Mucosa of rectum (tissue), 2 donors: ENCODE data around the gene GJB1.
A peak's percentile ranks its signal among the peaks of the same experiment; 100 is the strongest.

Experiments
- H3K27ac ChIP-seq, 2 donors: one replicate each; pipeline ENCODE4 v1.7.0; 2013; ENCODE audit warnings: inconsistent platforms in 2 of 2, low read depth in 2 of 2, low read length in 2 of 2
- H3K27me3 ChIP-seq, 2 donors: one replicate each; pipeline ENCODE4 v1.7.0; 2013; ENCODE audit warnings: low read length in 2 of 2; ENCODE audit not compliant: control insufficient read depth in 2 of 2, insufficient read depth in 2 of 2
- H3K36me3 ChIP-seq, 2 donors: one replicate each; pipeline ENCODE4 v1.7.0; 2013; ENCODE audit warnings: low read length in 2 of 2; ENCODE audit not compliant: control insufficient read depth in 2 of 2, insufficient read depth in 2 of 2
- H3K4me1 ChIP-seq, 2 donors: one replicate each; pipeline ENCODE4 v1.7.0; 2013; ENCODE audit warnings: low read length in 2 of 2, mild to moderate bottlenecking in 1 of 2; ENCODE audit not compliant: control insufficient read depth in 2 of 2, insufficient read depth in 2 of 2
- H3K4me3 ChIP-seq, 2 donors: one replicate each; pipeline ENCODE4 v1.7.0; 2013; ENCODE audit warnings: low read length in 2 of 2
- H3K9ac ChIP-seq, 2 donors: one replicate each; pipeline ENCODE4 v1.7.0; 2013; ENCODE audit warnings: low read length in 2 of 2, low read depth in 1 of 2, mild to moderate bottlenecking in 1 of 2
- H3K9me3 ChIP-seq, 2 donors: one replicate each; pipeline ENCODE4 v1.7.0; 2013; ENCODE audit warnings: low read length in 2 of 2; ENCODE audit not compliant: control insufficient read depth in 2 of 2
- donor health status: healthy.
- donor health status: Normal muscosa, but diverticular disease.

The GJB1 gene

DNA sequence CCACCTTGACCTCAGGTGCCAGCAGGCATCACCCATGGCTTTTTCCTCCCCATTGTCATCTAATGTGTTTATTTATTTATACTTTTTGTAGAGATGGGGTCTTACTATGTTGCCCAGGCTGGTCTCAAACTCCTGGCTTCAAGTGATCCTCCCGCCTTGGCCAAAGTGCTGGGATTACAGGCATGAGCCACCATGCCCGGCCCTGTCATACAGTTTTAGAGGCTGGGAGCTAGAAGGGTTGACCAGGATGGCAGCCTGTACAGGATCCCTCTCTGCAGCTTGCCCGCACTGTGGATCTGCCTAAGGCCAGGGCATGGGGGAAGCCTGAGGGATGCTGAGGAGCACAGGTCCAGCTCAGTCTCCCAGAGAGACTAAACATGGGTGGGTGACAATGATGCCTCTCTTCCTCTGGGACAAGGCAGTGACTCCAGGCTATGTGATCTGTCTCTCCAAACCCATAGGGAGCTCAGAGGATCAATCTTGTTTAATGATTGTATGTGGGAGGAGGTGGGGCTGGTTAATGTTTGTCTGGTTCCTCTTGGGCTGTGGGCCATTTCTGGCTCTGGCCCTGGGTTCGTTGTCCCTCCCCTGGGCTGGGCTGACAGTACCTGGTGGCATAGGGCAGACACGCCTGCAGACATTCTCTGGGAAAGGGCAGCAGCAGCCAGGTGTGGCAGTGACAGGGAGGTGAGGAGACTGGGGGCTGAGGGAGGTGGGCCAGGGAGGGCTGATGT is 8.3 kb upstream of the GJB1 start:
- Histone ChIP-seq H3K9me3 (no peaks in the 10 kb centered on the region), H3K4me1 (peaks cover 0 to 9% of the 10 kb centered on the region in 2 donors), H3K27ac (peak overlapping the region; percentile 72 to 75), H3K36me3 (no peaks in the 10 kb centered on the region), H3K27me3 (peaks cover 0 to 5% of the 10 kb centered on the region in 2 donors), H3K9ac (peak overlapping the region; percentile 56 to 57), H3K4me3 (peak overlapping the region; percentile 72 to 76)

DNA sequence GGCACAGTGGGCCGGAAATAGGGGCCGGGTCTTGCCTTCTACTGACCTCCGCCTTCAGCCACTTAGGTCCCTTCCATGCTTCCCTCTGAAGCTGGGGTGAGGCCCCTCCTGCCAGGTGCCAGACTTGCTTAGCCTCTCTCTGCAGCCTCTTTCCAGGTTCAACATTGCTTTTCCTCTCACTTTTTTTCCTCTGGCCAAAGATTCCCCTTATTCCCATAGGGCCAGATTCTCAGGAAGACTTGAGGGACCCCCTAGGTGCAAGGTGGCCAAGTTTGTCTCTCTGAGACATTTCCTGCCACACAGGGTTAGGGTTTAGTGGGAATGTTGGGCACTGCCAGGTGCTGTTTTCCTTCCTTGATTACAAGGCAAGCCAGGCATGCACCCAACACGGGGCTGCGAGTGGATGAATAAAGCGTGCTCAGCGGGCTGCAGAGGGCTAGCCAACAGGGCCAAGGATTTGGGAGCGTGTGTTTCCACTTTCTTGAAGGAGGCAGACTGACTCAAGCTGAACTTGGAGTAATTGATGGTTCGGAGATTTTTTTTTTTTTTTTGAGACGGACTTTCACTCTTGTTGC is 7.6 kb upstream of the GJB1 start:
- Histone ChIP-seq H3K36me3 (no peaks in the 10 kb centered on the region), H3K27ac (peak overlapping the region; percentile 71 to 75), H3K4me1 (peaks cover 0 to 9% of the 10 kb centered on the region in 2 donors), H3K9me3 (no peaks in the 10 kb centered on the region), H3K27me3 (peaks cover 0 to 5% of the 10 kb centered on the region in 2 donors), H3K4me3 (peak overlapping the region; percentile 72 to 76), H3K9ac (peak overlapping the region; percentile 56 to 57)

DNA sequence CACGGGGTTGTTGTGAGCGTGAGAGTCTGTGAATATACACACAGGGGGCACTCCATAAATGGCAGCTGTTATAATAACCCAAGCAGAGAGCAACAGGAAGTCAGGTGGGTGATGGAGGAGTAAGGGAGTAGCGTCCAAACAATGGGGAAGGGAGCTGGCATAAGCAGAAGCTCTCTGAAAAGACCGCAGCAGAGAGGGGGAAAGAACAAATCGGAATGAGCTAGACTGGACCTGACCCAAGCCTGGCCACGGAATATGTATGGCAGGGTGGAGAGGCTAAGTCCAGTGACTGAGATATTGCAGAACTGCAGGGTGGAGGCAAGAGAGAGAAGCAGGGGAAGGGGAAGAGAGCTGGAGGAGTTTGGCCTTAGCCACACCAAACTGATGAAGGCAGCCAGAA is 6.5 kb upstream of the GJB1 start:
- Histone ChIP-seq H3K4me1 (peaks cover 0 to 9% of the 10 kb centered on the region in 2 donors), H3K9ac (peak overlapping the region in 1 of 2 donors; percentile 34), H3K27ac (peak overlapping the region; percentile 55 to 75), H3K36me3 (no peaks in the 10 kb centered on the region), H3K27me3 (peaks cover 0 to 5% of the 10 kb centered on the region in 2 donors), H3K4me3 (peak overlapping the region; percentile 40 to 70), H3K9me3 (no peaks in the 10 kb centered on the region)

DNA sequence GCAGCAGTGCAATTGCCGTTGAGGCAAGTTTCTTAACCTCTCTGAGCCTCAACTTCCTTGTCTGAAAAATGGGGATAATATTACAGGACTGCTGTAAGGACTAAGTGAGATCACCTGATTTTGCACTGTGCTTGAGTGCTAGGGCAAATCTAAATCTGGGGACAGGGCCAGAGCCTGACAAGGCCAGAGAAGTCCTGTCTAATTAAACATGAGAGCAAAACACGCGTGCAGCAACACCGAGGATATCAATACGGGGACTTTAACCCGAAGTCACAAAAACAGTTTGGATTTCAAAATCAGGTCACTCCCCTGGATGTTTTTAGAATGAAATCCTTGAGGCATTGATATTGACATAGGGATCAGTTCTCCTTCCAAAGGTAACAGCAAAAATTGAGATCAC is 5.7 kb upstream of the GJB1 start:
- Histone ChIP-seq H3K27ac (no peak overlapping the region), H3K27me3 (peaks cover 0 to 5% of the 10 kb centered on the region in 2 donors), H3K9me3 (no peaks in the 10 kb centered on the region), H3K4me3 (peak overlapping the region in 1 of 2 donors; percentile 70), H3K36me3 (no peaks in the 10 kb centered on the region), H3K4me1 (peaks cover 0 to 9% of the 10 kb centered on the region in 2 donors), H3K9ac (no peak overlapping the region)

DNA sequence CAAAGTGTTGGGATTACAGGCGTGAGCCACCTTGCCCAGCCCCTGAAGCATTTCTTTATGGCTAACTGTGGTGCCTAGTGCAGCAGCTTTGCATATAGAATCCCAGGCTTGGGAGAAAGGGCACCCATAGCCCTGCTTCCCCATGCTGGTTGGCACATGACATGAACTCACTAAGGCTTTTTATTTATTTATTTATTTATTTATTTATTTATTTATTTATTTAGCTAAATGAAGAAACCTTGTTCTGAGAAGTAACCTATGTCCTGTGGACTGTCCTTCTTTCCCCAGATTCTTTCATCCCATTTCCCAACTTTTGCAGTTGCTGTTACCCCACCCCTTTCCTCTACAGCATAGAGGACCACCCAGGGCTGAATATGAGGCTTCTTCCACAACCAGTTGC is 1.9 kb upstream of the GJB1 start:
- H3K27me3 ChIP-seq: no peaks in the 10 kb centered on the region
- peaks cover 0 to 3% of the 10 kb centered on the region in 2 donors for H3K36me3 ChIP-seq
- H3K9me3 ChIP-seq: no peaks in the 10 kb centered on the region
- no peak overlapping the region for H3K9ac ChIP-seq
- no peak overlapping the region for H3K27ac ChIP-seq
- H3K4me3 ChIP-seq: no peak overlapping the region
- H3K4me1 ChIP-seq: no peaks in the 10 kb centered on the region

DNA sequence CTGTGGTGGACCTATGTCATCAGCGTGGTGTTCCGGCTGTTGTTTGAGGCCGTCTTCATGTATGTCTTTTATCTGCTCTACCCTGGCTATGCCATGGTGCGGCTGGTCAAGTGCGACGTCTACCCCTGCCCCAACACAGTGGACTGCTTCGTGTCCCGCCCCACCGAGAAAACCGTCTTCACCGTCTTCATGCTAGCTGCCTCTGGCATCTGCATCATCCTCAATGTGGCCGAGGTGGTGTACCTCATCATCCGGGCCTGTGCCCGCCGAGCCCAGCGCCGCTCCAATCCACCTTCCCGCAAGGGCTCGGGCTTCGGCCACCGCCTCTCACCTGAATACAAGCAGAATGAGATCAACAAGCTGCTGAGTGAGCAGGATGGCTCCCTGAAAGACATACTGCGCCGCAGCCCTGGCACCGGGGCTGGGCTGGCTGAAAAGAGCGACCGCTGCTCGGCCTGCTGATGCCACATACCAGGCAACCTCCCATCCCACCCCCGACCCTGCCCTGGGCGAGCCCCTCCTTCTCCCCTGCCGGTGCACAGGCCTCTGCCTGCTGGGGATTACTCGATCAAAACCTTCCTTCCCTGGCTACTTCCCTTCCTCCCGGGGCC is 1.2 kb downstream of the GJB1 start:
- no peaks in the 10 kb centered on the region for H3K27me3 ChIP-seq
- no peak overlapping the region for H3K4me3 ChIP-seq

DNA sequence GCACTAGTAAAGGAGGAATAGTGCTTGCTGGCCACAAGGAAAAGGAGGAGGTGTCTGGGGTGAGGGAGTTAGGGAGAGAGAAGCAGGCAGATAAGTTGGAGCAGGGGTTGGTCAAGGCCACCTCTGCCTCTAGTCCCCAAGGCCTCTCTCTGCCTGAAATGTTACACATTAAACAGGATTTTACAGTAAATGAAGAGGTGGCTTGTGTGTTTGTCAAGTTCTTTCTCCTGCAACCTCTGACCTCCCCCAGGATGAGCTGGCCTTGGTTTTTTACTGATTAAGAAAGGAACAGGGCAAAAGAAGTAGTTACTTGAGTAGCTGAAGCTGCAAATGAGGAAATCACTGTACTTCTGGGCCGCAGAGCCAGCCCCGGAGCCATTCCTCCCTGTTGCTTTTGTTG is 2.0 kb downstream of the GJB1 start:
- Histone ChIP-seq H3K9ac (no peak overlapping the region), H3K4me3 (no peak overlapping the region), H3K36me3 (peaks cover 0 to 3% of the 10 kb centered on the region in 2 donors), H3K27me3 (no peaks in the 10 kb centered on the region), H3K4me1 (no peaks in the 10 kb centered on the region), H3K27ac (no peak overlapping the region), H3K9me3 (no peaks in the 10 kb centered on the region)

More for the DNA sequence above, 1.2 kb downstream of the GJB1 start:
- peaks cover 0 to 3% of the 10 kb centered on the region in 2 donors for H3K36me3 ChIP-seq
- no peaks in the 10 kb centered on the region for H3K9me3 ChIP-seq
- no peak overlapping the region for H3K27ac ChIP-seq
- H3K9ac ChIP-seq: no peak overlapping the region
- H3K4me1 ChIP-seq: no peaks in the 10 kb centered on the region

DNA sequence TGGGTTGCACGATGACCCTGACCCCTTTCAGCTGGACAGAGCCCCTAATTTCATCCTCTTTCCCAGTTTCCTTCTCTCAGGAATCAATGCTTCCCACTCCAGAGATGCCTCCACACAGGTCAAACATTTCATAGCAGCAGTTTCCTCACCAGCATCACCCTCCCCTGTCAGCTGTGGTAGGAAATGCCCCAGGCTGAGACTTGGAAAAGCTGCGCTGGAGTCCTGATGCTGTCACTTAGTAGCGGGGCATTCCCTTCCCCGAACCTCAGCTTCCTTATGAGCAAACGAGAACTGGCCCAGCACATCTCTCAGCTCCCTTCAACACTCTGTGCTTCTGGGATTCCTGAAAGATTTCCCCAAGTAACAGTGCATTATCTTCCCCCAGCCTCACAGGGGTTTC is 2.7 kb downstream of the GJB1 start:
- Histone ChIP-seq H3K9me3 (no peaks in the 10 kb centered on the region), H3K9ac (no peak overlapping the region), H3K4me1 (no peaks in the 10 kb centered on the region), H3K27me3 (no peaks in the 10 kb centered on the region), H3K27ac (no peak overlapping the region), H3K36me3 (peaks cover 0 to 3% of the 10 kb centered on the region in 2 donors), H3K4me3 (no peak overlapping the region)

DNA sequence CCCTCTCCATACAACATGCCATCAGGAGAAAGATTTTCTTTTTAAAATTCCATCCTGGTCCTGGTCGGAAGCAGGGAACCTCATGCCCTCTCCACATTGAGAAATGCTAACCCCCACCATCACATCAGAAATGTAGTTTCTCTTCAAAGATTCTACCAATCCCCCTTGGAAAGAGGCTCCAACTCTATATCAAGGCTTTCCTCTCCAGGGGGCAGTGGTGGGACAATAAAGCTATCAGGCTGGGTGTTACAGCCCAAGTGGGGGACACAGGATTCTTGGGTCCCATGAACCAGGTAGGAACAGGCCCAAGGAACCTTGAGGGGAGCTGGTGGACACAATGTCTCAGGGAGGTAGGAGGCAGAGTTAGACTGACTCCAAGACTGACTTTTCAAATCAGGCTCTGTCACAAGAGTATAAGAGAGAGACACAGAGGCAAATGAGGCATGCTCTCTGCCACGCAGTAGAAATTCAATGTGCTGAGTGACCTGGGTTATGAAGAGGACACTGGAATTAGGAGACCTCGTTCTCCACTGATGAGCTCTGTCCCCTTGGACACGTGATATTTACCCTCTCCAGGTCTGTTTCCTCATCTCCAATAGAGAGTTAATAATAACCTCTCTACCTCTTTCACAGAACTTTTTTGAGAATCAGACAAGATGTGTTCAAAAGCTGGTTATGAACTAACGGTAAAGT is 4.5 kb downstream of the GJB1 start:
- H3K4me1 ChIP-seq: no peaks in the 10 kb centered on the region

More for the DNA sequence above, 4.5 kb downstream of the GJB1 start:
- Histone ChIP-seq H3K27ac (no peak overlapping the region), H3K27me3 (no peaks in the 10 kb centered on the region), H3K36me3 (peaks cover 0 to 3% of the 10 kb centered on the region in 2 donors), H3K9ac (no peak overlapping the region), H3K9me3 (no peaks in the 10 kb centered on the region), H3K4me3 (no peak overlapping the region)
